ENCODE results near the gene NOX4. TPM values are rescaled to one million over a fixed set of nuclear protein-coding genes. Genes with fewer than 3 reads are reported as not detected.

Gene NOX4
- polyA plus RNA-seq, 1 donor: 4.6 TPM

DNA sequence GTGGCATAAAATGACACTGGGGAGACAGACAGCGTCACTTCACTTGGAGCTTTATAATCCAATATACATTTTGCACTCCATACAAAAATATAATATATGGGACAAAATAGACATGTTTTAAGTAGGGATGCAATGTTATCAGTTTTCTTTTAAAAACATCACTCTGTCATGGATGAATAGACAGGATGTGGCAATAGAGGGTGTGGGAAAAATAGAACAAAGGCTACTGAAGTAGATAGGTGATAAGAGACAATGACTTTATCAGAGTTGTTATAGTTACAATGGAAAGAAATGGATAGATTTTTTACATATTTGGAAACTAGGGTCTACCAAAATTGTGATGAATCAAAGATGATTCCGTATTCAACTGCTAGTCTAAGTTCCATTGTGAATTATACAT is 13.1 kb upstream of the NOX4 start:
- Histone ChIP-seq H3K4me3 (ENCODE audit: low read length) (no peak overlapping the region), H3K9me3 (ENCODE audit: control insufficient read depth, low read depth, low read length) (no peaks in the 10 kb centered on the region), H3K27me3 (ENCODE audit: control insufficient read depth, insufficient read depth, low read length) (no peaks in the 10 kb centered on the region), H3K36me3 (ENCODE audit: control insufficient read depth, insufficient read depth, low read length) (no peaks in the 10 kb centered on the region), H3K4me1 (ENCODE audit: control insufficient read depth, insufficient read depth, low read length) (no peaks in the 10 kb centered on the region), H3K27ac (ENCODE audit: low read length) (no peak overlapping the region)
- no peak for DNase-seq
- WGBS (ENCODE audit: insufficient coverage, low lambda C conversion rate): 83% methylated on average over 2 of the region's 2 CpGs

DNA sequence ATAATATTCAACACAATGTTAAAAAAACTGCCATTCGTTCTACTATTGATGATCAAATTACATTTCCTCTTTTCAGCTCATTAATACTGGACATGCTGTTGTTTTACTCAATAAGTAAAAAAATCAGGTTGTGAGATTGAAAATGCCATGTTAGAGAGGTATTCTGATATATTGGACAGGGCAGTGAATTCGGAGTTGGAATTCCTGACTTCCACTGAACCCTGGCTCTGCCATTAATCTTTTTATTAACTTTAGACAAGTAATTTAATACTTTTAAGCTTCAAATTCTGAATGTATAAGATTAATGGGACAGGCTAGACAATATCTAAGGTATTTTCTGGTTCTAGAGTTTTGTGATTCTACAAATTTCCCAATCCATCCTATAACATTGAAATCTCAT is 12.2 kb upstream of the NOX4 start:
- DNase-seq: no peak
- Histone ChIP-seq H3K27ac (ENCODE audit: low read length) (no peak overlapping the region), H3K36me3 (ENCODE audit: control insufficient read depth, insufficient read depth, low read length) (no peaks in the 10 kb centered on the region), H3K4me3 (ENCODE audit: low read length) (no peak overlapping the region), H3K4me1 (ENCODE audit: control insufficient read depth, insufficient read depth, low read length) (no peaks in the 10 kb centered on the region), H3K27me3 (ENCODE audit: control insufficient read depth, insufficient read depth, low read length) (no peaks in the 10 kb centered on the region), H3K9me3 (ENCODE audit: control insufficient read depth, low read depth, low read length) (no peaks in the 10 kb centered on the region)
- no CpG with 5 or more reads among the region's 2 CpGs for whole genome bisulfite sequencing (ENCODE audit: insufficient coverage, low lambda C conversion rate)

DNA sequence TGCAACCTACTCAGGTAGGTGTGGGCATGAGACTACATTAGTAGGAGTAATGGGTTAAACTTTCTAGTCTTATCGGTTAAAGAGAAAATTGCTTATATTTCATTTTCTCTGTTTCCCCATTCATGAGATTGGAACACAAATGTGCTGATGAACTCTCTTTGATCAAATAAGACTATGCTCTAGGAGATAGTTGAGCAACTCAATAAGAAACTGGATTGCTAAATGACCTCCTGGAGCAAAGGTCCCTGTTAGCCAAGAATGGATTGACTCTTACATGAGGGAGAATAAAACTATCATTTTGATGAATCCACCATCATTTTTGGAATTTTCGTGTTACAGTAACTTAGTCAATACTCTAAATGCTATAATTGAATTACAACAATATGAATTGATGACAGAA is 11.1 kb upstream of the NOX4 start:
- DNase-seq: peak; percentile 65 to 82
- Histone ChIP-seq H3K27ac (ENCODE audit: low read length) (peak overlapping the region; percentile 40), H3K4me1 (ENCODE audit: control insufficient read depth, insufficient read depth, low read length) (no peaks in the 10 kb centered on the region), H3K4me3 (ENCODE audit: low read length) (no peak overlapping the region), H3K36me3 (ENCODE audit: control insufficient read depth, insufficient read depth, low read length) (no peaks in the 10 kb centered on the region), H3K27me3 (ENCODE audit: control insufficient read depth, insufficient read depth, low read length) (no peaks in the 10 kb centered on the region), H3K9me3 (ENCODE audit: control insufficient read depth, low read depth, low read length) (no peaks in the 10 kb centered on the region)
- 100% methylated on average over 1 of the region's 2 CpGs for WGBS (ENCODE audit: insufficient coverage, low lambda C conversion rate)

DNA sequence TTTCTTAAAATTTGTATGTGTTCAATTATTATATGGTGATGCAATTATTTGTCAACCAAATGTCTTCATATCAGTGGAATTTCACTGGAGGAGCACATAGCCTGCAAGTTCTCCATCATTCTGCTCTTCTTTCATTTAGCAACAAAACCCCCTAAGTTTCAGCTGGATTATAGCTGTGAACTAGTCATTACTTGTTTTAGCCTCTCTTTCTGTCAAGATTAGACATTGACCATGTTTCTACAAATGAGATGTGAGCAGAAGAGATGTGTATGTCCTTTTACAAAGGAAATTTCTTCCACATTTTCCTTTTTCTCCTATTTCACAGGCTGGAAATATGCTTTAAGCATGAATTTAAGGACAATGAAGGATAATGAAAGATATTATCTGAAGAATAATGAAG is 9.2 kb upstream of the NOX4 start:
- H3K4me1 ChIP-seq (ENCODE audit: control insufficient read depth, insufficient read depth, low read length): no peaks in the 10 kb centered on the region
- peaks cover 4% of the 10 kb centered on the region for H3K27me3 ChIP-seq (ENCODE audit: control insufficient read depth, insufficient read depth, low read length)
- H3K4me3 ChIP-seq (ENCODE audit: low read length): no peak overlapping the region
- H3K36me3 ChIP-seq (ENCODE audit: control insufficient read depth, insufficient read depth, low read length): no peaks in the 10 kb centered on the region
- H3K9me3 ChIP-seq (ENCODE audit: control insufficient read depth, low read depth, low read length): no peaks in the 10 kb centered on the region
- no peak overlapping the region for H3K27ac ChIP-seq (ENCODE audit: low read length)
- DNase-seq: no peak

DNA sequence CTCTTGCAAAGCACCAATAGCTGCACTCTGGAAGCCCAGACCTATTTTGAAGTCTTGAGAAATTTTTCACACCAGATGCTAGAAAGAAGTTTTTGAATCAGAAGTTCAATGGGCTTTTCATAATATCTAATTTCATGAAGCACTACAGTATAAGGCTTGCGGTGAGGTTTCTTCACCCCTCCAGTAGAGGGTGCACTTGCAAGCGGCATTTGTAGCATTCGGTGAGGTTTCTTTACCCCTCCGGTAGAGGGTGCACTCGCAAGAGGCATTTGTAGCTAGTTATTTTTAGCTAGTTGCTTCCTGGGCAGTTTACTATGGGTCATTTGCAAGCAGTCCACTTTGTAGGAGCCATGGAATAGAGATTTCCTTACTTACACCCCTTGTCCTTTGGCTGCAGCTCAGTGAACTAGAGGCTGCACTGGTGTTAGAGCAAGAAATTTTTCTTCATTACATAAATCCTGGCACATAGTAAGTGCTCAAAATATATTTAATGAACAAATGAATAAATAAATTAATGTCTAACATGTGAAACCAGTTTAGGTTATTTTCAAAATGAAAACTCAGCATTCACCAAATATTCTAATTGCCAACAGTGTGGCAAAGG is 7.8 kb upstream of the NOX4 start:
- WGBS (ENCODE audit: insufficient coverage, low lambda C conversion rate): no CpG with 5 or more reads among the region's 5 CpGs
- no peaks in the 10 kb centered on the region for H3K9me3 ChIP-seq (ENCODE audit: control insufficient read depth, low read depth, low read length)
- H3K27ac ChIP-seq (ENCODE audit: low read length): no peak overlapping the region
- H3K36me3 ChIP-seq (ENCODE audit: control insufficient read depth, insufficient read depth, low read length): no peaks in the 10 kb centered on the region
- no peak overlapping the region for H3K4me3 ChIP-seq (ENCODE audit: low read length)
- H3K4me1 ChIP-seq (ENCODE audit: control insufficient read depth, insufficient read depth, low read length): no peaks in the 10 kb centered on the region
- H3K27me3 ChIP-seq (ENCODE audit: control insufficient read depth, insufficient read depth, low read length): peaks cover 6% of the 10 kb centered on the region
- no peak for DNase-seq

DNA sequence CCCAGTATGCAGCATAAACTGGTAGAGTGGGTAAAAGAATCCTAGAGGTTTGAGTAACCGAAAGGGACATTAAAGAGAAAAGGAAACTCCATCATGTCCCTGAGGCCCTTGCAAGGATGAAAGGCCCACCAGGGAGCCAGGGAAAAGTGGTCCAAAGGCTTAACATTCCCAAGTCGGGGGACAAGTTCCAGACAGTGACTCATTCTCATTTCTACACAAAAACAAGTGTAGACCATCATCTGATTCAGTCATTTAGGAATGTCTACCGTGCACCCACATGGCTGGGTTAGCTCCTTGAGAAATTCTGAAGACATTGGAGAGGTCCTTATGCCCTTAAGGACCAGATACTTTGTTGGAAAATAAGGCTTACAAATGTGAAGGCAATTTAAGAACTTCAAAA is 4.8 kb upstream of the NOX4 start:
- H3K36me3 ChIP-seq (ENCODE audit: control insufficient read depth, insufficient read depth, low read length): no peaks in the 10 kb centered on the region
- no CpG with 5 or more reads among the region's 3 CpGs for WGBS (ENCODE audit: insufficient coverage, low lambda C conversion rate)
- no peak overlapping the region for H3K4me3 ChIP-seq (ENCODE audit: low read length)
- H3K4me1 ChIP-seq (ENCODE audit: control insufficient read depth, insufficient read depth, low read length): no peaks in the 10 kb centered on the region
- peaks cover 23% of the 10 kb centered on the region for H3K27me3 ChIP-seq (ENCODE audit: control insufficient read depth, insufficient read depth, low read length)
- H3K9me3 ChIP-seq (ENCODE audit: control insufficient read depth, low read depth, low read length): no peaks in the 10 kb centered on the region
- DNase-seq: no peak
- no peak overlapping the region for H3K27ac ChIP-seq (ENCODE audit: low read length)

DNA sequence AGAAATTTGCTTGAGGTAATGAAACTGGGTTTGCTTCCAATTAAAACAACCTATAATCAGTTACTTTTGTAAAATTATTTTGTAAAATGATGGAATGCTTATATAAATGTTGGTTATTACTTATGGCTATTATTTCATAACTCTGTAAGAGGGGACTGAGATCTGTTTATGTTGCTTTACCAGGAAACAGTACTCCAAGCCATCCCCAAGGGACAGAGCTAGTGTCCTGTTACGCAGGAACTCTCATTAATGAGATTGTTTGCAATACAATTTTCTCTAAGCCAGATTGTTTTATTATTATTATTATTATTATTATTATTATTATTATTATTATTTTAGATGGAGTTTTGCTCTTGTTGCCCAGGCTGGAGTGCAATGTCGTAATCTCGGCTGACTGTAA is 2.3 kb upstream of the NOX4 start:
- no peaks in the 10 kb centered on the region for H3K36me3 ChIP-seq (ENCODE audit: control insufficient read depth, insufficient read depth, low read length)
- no peak overlapping the region for H3K4me3 ChIP-seq (ENCODE audit: low read length)
- H3K4me1 ChIP-seq (ENCODE audit: control insufficient read depth, insufficient read depth, low read length): no peaks in the 10 kb centered on the region
- peaks cover 40% of the 10 kb centered on the region for H3K27me3 ChIP-seq (ENCODE audit: control insufficient read depth, insufficient read depth, low read length)
- WGBS (ENCODE audit: insufficient coverage, low lambda C conversion rate): no CpG with 5 or more reads among the region's 3 CpGs
- DNase-seq: no peak
- H3K27ac ChIP-seq (ENCODE audit: low read length): no peak overlapping the region
- no peaks in the 10 kb centered on the region for H3K9me3 ChIP-seq (ENCODE audit: control insufficient read depth, low read depth, low read length)

DNA sequence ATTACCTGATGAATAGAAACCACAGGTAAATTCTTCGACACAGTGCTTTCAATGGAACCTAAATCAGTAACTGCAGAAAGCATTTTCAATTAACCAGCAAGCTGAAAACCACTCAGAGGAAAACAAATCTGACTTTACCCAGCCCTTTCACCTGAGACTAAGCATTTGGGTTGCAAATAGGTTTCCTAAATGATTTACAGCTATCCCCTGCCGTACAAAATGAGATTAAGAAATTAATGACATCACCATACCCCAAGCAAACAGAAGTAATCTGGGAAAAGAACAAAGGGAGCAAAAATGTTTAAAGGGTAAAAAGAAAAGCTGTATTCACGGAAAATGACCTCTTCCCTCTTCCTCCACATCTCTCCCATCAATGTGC is 584 bp downstream of the NOX4 start:
- Histone ChIP-seq H3K27ac (ENCODE audit: low read length) (no peak overlapping the region), H3K9me3 (ENCODE audit: control insufficient read depth, low read depth, low read length) (no peaks in the 10 kb centered on the region), H3K36me3 (ENCODE audit: control insufficient read depth, insufficient read depth, low read length) (no peaks in the 10 kb centered on the region), H3K27me3 (ENCODE audit: control insufficient read depth, insufficient read depth, low read length) (peaks cover 36% of the 10 kb centered on the region), H3K4me1 (ENCODE audit: control insufficient read depth, insufficient read depth, low read length) (no peaks in the 10 kb centered on the region), H3K4me3 (ENCODE audit: low read length) (peak overlapping the region; percentile 42)
- WGBS (ENCODE audit: insufficient coverage, low lambda C conversion rate): 0% methylated on average over 1 of the region's 3 CpGs
- no peak for DNase-seq

DNA sequence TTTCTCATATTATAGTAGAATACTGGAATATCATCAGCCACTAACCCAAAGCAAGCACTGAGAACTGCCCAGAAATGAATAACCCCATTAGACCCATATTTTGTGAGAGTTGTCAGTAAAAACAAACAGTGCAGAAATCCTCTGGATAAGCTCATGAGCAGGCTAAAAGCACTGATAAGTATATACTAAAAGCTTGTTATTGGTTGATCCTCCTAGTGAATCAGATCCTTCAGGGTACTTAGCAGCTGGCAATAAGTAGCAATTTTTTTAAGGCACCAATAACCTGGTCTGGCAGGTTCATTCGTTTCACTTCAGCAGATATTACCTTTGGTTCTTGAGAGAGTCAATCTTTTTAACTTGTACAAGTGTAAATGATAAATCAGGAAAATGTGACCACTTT is 1.2 kb downstream of the NOX4 start:
- no peak overlapping the region for H3K27ac ChIP-seq (ENCODE audit: low read length)
- WGBS (ENCODE audit: insufficient coverage, low lambda C conversion rate): no CpG with 5 or more reads among the region's 1 CpG

DNA sequence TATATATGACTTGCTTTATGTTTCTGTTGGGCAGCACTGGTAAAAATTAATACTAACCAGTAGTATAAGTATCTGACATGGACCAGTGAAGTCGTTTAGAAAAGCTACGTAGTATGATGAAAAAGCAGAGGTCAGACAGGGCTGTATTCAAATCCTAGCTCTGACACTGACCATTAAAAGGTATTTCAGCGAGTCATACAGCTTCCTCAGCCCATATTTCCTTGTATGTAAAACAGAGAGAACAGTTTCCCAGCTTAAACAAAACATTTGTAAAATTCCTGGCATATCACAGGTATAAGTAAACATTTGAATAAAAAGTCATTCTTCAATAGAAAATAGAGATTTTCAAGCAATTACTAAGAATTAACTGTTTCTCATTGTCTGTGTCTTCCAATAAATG is 4.2 kb downstream of the NOX4 start:
- Histone ChIP-seq H3K9me3 (ENCODE audit: control insufficient read depth, low read depth, low read length) (no peaks in the 10 kb centered on the region), H3K4me1 (ENCODE audit: control insufficient read depth, insufficient read depth, low read length) (no peaks in the 10 kb centered on the region), H3K36me3 (ENCODE audit: control insufficient read depth, insufficient read depth, low read length) (no peaks in the 10 kb centered on the region), H3K27ac (ENCODE audit: low read length) (no peak overlapping the region), H3K27me3 (ENCODE audit: control insufficient read depth, insufficient read depth, low read length) (peaks cover 28% of the 10 kb centered on the region), H3K4me3 (ENCODE audit: low read length) (no peak overlapping the region)
- WGBS (ENCODE audit: insufficient coverage, low lambda C conversion rate): 80% methylated on average over 2 of the region's 3 CpGs
- no peak for DNase-seq

More for the DNA sequence above, 1.2 kb downstream of the NOX4 start:
- H3K4me1 ChIP-seq (ENCODE audit: control insufficient read depth, insufficient read depth, low read length): no peaks in the 10 kb centered on the region
- H3K9me3 ChIP-seq (ENCODE audit: control insufficient read depth, low read depth, low read length): no peaks in the 10 kb centered on the region
- no peaks in the 10 kb centered on the region for H3K36me3 ChIP-seq (ENCODE audit: control insufficient read depth, insufficient read depth, low read length)
- peaks cover 36% of the 10 kb centered on the region for H3K27me3 ChIP-seq (ENCODE audit: control insufficient read depth, insufficient read depth, low read length)
- no peak overlapping the region for H3K4me3 ChIP-seq (ENCODE audit: low read length)
- DNase-seq: no peak

DNA sequence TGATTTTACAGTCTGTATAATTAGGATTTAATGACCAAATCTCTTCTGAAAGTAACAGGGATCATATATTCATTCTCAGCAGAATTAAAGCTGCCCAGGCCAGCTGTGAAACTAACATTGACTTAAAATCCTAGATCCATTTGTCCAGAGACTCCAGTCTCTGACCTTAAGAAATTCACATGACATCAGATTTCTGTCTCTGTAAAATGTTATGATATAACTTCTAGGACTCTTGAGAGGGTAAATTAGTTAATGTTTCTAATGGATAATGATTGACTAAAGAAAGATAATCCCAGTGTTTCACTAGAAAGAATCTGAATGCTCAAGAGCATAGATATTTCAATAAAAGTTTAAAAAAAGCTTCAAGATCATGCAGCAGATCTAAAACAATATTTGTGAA is 6.3 kb downstream of the NOX4 start:
- Histone ChIP-seq H3K9me3 (ENCODE audit: control insufficient read depth, low read depth, low read length) (no peaks in the 10 kb centered on the region), H3K4me1 (ENCODE audit: control insufficient read depth, insufficient read depth, low read length) (no peaks in the 10 kb centered on the region), H3K27me3 (ENCODE audit: control insufficient read depth, insufficient read depth, low read length) (peaks cover 8% of the 10 kb centered on the region), H3K36me3 (ENCODE audit: control insufficient read depth, insufficient read depth, low read length) (no peaks in the 10 kb centered on the region), H3K4me3 (ENCODE audit: low read length) (no peak overlapping the region), H3K27ac (ENCODE audit: low read length) (peak overlapping the region; percentile 61)
- DNase-seq: peak; percentile 26 to 44
